Hypothalamus (tissue), 51 donors: ENCODE data around the gene DCST1.
A peak's percentile ranks its signal among the peaks of the same experiment; 100 is the strongest.
"Not testable (repeated sequence)": the region's sequence is repeated elsewhere in the genome, so short reads cannot be mapped to it uniquely, and the experiment has no call there.

Source experiments
- DNase-seq, 51 donors: peaks; one replicate each; lab custom pipeline; 2025; lab: John Stamatoyannopoulos, UW

DCST1 gene

DNA sequence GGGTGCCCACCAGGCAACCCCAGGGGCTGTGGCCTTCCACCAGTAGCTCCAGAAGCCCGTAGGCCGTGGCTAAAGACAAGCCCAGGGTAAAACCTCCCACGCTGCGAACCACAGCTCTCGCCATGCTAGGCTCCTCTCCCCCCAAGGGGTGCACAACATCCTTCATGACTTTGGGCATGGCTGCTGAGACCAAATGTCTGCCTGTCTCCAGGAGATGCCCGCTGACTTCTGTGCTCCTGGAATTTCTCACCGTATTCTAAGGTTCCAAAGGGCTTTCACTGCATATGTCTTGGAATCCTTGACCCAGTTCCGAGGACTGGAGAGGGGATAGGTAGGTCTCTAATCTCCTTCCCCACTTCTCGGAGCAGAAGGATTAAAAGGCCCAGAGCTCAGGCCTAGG lies at the start of gene DCST1, which contains the start of gene DCST2:
DCST1 (plus strand) TSS at position 301 of the 400 bp plus-strand sequence. CDS start 213 bp downstream, outside the sequence.
DCST2 (minus strand) TSS at position 258 of the 400 bp plus-strand sequence; CDS start at position 178, 80 bp downstream.
- DNase-seq, result no peak

DNA sequence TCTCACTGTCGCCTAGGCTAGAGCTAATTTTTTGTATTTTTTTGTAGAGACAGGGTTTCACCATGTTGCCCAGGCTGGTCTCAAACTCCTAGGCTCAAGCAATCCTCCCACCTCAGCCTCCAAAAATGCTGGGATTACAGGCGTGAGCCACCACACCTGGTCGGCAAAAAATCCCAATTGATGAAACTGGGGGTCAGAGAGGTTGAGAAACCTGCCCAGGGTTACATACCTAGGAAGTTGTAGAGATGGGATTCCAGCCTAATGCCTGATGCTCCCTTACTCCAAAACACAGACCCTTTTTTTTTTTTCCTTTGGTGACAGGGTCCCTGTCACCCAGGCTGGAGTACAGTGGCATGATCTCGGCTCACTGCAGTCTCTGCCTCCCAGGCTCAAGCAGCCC lies 46.9 kb upstream of the DCST1 start:
- DNase-seq, result not testable (repeated sequence)

GRCh38 chr1:154987326-154987725 lies 46.3 kb upstream of the DCST1 start:
- no peak for DNase-seq

DNA sequence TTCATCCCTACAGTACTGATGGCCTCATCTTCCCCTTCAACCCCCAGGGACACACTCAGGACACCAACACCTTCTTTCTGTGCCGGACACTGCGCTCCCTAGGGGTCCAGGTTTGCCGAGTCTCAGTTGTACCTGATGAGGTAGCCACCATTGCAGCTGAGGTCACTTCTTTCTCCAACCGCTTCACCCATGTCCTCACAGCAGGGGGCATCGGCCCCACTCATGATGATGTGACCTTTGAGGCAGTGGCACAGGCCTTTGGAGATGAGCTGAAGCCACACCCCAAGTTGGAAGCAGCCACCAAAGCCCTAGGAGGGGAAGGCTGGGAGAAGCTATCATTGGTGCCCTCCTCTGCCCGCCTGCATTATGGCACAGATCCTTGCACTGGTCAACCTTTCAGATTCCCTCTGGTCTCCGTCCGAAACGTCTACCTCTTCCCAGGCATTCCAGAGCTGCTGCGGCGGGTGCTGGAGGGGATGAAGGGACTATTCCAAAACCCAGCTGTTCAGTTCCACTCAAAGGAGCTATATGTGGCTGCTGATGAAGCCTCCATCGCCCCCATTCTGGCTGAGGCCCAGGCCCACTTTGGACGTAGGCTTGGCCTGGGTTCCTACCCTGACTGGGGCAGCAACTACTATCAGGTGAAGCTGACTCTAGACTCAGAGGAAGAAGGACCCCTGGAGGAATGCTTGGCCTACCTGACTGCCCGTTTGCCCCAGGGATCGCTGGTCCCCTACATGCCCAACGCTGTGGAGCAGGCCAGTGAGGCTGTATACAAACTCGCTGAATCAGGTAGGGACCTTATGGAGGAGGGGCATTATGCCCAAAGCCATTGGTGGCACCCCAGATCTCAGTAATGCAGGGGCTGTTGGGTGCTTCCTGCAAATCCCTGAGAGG lies 45.3 kb upstream of the DCST1 start:
- DNase-seq, result no peak

GRCh38 chr1:154989195-154989860 lies 44.3 kb upstream of the DCST1 start:
- DNase-seq, result no peak

DNA sequence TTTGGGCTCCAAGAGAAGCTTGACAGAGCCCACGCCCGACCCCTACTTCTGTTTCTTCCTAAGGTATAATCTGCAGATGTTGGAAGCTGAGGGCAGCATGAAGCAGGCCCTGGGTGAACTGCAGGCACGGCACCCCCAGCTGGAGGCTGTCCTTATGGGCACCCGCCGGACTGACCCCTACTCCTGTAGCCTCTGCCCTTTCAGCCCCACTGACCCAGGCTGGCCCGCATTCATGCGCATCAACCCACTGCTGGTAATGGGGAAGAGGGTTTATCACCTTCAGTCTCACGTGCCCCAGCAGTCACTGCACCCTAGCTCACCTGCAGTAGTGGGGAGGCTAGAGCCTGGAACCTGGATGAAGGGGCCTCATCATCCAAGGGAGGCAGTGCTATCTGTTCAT lies 43.3 kb upstream of the DCST1 start:
- no peak for DNase-seq

DNA sequence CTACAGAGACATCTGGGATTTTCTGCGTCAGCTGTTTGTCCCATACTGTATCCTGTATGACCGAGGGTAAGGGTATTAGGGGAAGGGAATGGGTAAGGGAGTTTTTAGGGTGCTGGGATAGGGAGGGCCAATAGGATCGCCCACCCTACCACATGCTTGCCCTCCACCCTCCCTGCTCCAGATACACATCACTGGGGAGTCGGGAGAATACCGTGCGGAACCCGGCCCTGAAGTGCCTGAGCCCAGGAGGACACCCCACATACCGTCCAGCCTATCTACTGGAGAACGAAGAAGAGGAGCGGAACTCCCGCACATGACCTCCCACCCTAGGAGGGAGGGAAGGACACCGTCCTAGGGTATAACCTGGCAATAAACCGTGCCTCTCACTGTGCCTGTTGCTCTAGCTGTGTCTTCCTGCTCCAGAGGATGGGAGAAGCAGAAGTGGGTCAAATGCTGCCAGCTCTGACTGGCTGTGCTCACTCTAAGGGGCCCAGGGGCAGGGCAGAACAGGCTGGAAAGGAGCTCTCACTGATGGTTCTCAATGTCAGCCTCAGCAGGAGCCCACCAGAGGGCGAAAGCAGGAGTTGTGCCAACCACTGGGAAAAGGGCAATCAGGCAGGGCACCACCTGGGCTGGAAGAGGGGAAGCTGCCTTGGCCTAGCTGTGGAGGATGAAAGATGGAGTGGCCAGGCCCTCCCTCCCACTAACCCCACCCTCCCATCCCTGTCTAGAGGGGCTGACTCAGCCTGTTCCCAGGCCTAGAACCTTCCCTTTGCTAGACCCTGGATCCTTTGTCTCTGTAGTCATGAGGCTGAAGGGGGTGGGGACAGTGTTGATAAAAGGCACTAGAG lies 40.7 kb upstream of the DCST1 start:
- no peak for DNase-seq

DNA sequence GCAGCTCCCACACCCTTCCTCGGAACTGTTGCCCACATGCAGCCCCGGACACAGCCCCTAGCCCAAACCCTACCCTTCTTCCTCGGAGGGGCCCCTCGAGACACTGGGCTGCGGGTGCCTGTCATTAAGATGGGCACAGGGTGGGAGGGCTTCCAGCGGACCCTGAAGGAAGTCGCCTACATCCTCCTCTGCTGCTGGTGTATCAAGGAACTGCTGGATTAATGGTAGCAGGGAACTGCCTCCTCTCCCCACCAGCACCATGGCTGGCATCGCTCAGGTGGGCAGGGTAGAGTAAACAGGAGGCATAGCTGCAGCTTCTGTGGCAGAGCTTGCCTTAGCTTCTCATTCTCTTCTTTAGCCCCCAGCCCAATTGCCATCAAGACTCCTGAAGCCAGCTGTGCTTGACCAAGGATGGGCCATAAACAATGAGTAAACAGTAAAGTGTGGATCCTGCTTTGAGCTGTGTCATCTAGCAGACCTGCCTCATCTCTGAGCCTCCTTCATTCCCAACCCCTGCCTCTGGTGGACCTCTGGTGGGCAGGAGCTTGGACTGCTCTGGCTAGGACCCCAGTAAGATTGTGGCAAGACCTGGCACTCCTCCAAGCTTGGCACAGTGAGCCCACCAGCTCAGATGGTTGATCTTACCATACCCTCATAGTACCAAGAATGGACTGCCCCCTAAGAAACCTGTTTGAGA lies 39.9 kb upstream of the DCST1 start, which contains the start of gene LENEP:
LENEP (plus strand) TSS at position 15 of the 697 bp plus-strand sequence; CDS start at position 37, 22 bp downstream.
- DNase-seq, result no peak

DNA sequence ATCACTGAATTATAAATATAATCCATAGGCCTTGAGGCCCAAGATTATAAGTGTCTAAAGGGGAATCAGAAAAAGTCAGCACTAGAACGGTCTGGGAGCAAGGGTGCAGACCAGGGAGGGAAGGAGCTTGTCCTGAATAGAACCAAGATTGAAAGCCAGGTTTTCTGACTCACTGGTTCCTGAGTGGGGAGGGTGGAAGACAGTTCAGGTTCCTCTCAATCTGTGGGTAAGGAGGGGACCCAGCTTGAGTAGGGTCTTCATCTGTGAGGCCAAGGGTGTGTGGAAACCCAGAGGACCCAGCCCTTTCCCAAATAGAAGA lies 39.4 kb upstream of the DCST1 start:
- no peak for DNase-seq

DNA sequence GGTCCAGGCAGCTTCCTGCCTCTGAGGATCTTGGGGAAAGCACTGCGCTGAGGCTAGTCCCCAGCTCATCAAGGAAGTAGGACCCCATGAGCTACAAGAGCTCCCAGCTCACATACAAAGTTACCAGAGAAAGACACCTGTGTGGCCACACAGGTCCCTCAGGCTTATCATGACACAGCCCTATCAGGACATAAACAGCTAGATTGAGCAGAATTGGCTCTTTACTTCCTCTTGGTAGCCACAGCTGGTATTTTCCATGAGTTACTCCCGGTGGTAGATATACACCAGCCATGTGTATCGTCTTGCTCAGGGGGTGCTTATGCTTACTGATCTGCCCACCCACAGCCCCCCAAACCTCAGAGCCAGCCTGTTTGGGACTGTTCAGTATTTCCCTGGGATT lies 39.0 kb upstream of the DCST1 start:
- no peak for DNase-seq

GRCh38 chr1:154995301-154995983 lies 38.2 kb upstream of the DCST1 start:
- DNase-seq, result peak in 4 of 51 donors; percentile 19 to 35 (median 25)

GRCh38 chr1:154996966-154997701 lies 36.5 kb upstream of the DCST1 start:
- DNase-seq, result no peak

GRCh38 chr1:154998201-154998780 lies 35.3 kb upstream of the DCST1 start:
- DNase-seq, result no peak

- DNase-seq, result peak in 35 of 51 donors; percentile 17 to 71 (median 39)
Observed at GRCh38 chr1:154998818-154999570, 34.6 kb upstream of the DCST1 start.

DNA sequence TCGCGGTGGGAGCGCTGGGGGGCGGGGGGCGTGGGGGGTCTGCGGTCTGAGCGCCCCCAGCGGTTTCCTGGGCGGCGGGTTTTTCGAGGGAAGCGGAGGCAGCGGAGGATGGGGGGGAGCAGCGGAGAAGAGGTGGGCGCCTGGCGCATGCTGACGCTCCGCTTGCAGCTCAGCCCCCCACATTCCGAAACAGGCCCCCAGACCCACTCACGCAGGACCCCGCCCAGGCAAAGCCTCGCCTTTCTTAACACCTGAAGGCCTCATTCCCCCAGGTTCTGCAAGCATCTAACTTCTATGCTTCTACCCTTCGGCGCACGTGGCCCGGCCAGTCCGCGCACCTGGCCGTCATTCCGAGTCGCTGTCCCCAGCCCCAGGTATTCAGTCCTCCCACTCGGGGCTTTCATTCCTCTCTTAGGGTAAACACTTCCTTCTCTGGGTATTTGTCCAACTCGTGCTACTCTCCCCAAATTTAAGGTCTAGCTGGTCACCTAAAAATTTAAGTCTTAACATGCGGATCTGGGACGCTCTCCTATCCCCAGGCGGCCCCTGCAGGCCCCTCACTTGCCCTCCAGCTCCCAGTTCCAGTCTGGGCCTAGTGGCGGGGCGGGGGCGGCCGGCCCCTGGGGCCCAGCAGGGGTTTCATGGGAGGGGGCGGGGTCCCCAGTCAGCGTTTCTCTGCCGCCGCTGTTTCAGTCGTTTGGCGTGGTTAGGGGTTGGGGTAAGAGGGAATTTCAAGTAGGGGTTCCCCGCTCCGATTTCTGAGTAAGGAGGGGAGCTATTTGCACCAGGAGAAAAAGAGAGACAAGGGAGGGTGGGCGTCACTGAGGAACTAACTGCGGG lies 33.8 kb upstream of the DCST1 start:
- peak in 5 of 51 donors; percentile 44 to 61 (median 51) for DNase-seq

GRCh38 chr1:155000411-155000725 lies 33.3 kb upstream of the DCST1 start:
- peak in 9 of 51 donors; percentile 47 to 77 (median 69) for DNase-seq
